A549 (cell line): Measurements from ENCODE around the gene MYO5C. TPM values are rescaled to one million over a fixed set of nuclear protein-coding genes. Genes with fewer than 3 reads are reported as not detected.

Source experiments
- ATAC-seq, 2 experiments: fragments of 200-7000 bp in 1 of 2; fragments of >200 bp in 1 of 2; cut with Nextera tagmentation in 1 of 2; cut with Tn5 transposase in 1 of 2; 3 replicates each; pipeline versions ENCODE4 v1.8.0 to v1.9.1; 2018 to 2020; ENCODE audit warnings: mild to moderate bottlenecking in 1 of 2, moderate library complexity in 1 of 2
- CTCF ChIA-PET: fragments of 300-600 bp; sonication (Branson Sonifier 250); formaldehyde crosslinking; extraction: SDS; loops from one replicate; lab custom pipeline; 2021; ENCODE audit warnings: antibody characterized with exemption, inconsistent platforms; lab: Yijun Ruan, JAX
- POLR2A ChIA-PET: fragments of 350-600 bp; formaldehyde crosslinking; extraction: SDS; loops from one replicate; lab custom pipeline; 2021; ENCODE audit warnings: antibody characterized with exemption, inconsistent platforms; lab: Yijun Ruan, JAX
- DNase-seq, 2 experiments: peaks; one replicate each; pipeline versions ENCODE4 v3.0.0 to v3.0.0-alpha.2; 2011 to 2016; ENCODE audit warnings: low read depth in 1 of 2, low spot score in 1 of 2
- FAIRE-seq: peaks from 2 replicates; lab custom pipeline; 2011; peaks lifted over from hg19 to GRCh38; lab: Jason Lieb, UNC
- H3K27ac ChIP-seq, 2 experiments: fragments of >200 bp; sonication (Bioruptor Twin); formaldehyde crosslinking; 3 replicates each; pipeline ENCODE4 v1.5.1; 2016 to 2017
- H3K4me1 ChIP-seq: fragments of >200 bp; sonication (Bioruptor Twin); formaldehyde crosslinking; 3 replicates; pipeline ENCODE4 v1.6.1; 2016
- H3K4me2 ChIP-seq: fragments of >200 bp; sonication (Bioruptor Twin); formaldehyde crosslinking; 3 replicates; pipeline ENCODE4 v1.6.1; 2016
- H3K4me3 ChIP-seq: fragments of >200 bp; sonication (Bioruptor Twin); formaldehyde crosslinking; 3 replicates; pipeline ENCODE4 v1.5.1; 2016
- H3K9me3 ChIP-seq: fragments of >200 bp; sonication (Bioruptor Twin); formaldehyde crosslinking; 3 replicates; pipeline ENCODE4 v1.6.1; 2016
- ATOH8 ChIP-seq: fragments of 250-450 bp; sonication (Bioruptor Pico); IDR thresholded peaks from 2 replicates; pipeline ENCODE4 v1.5.0; 2020; ENCODE audit warnings: low read depth, mild to moderate bottlenecking, moderate library complexity
- CBX2 ChIP-seq: fragments of 200-600 bp; sonication (generic); IDR thresholded peaks from 2 replicates; pipeline ENCODE4 v1.6.1; 2016; ENCODE audit warnings: low read depth, mild to moderate bottlenecking, borderline replicate concordance
- CBX8 ChIP-seq: fragments of 200-600 bp; sonication (generic); IDR thresholded peaks from 2 replicates; pipeline ENCODE4 v1.6.1; 2016
- CHD2 ChIP-seq: fragments of 150-350 bp; IDR thresholded peaks from 2 replicates; pipeline ENCODE4 v1.6.1; 2014; ENCODE audit warnings: low read length; ENCODE audit not compliant: partially characterized antibody
- CHD4 ChIP-seq: fragments of 200-600 bp; sonication (generic); IDR thresholded peaks from 2 replicates; pipeline ENCODE4 v1.6.1; 2016; ENCODE audit warnings: antibody characterized with exemption, mild to moderate bottlenecking, borderline replicate concordance
- CTCF ChIP-seq: fragments of >200 bp; sonication (Bioruptor Twin); formaldehyde crosslinking; IDR thresholded peaks from 3 replicates; pipeline ENCODE4 v1.5.1; 2016
- EHMT2 ChIP-seq: fragments of 200-600 bp; sonication (generic); IDR thresholded peaks from 2 replicates; pipeline ENCODE4 v1.6.1; 2016; ENCODE audit warnings: antibody characterized with exemption, low read depth, mild to moderate bottlenecking, moderate library complexity
- EP300 ChIP-seq, 2 experiments: fragments of >200 bp; sonication (Bioruptor Twin); formaldehyde crosslinking; IDR thresholded peaks; 2 replicates in 1 of 2; 3 replicates in 1 of 2; pipeline ENCODE4 v1.6.1; 2016 to 2017
- FOSB ChIP-seq: fragments of 250-450 bp; sonication (Bioruptor Pico); IDR thresholded peaks from 2 replicates; pipeline ENCODE4 v1.5.0; 2020; ENCODE audit warnings: mild to moderate bottlenecking, moderate library complexity
- FOSL2 ChIP-seq, 2 experiments: fragments of 450-650 bp in 1 of 2; fragments of >200 bp in 1 of 2; sonication (Bioruptor Twin) in 1 of 2; formaldehyde crosslinking; IDR thresholded peaks; 2 replicates each; pipeline versions ENCODE4 v1.5.0 to v1.6.1; 2016 to 2020; ENCODE audit warnings: mild to moderate bottlenecking in 1 of 2, moderate library complexity in 1 of 2
- GATA3 ChIP-seq: IDR thresholded peaks from 2 replicates; pipeline ENCODE4 v1.6.1; 2012; ENCODE audit warnings: borderline replicate concordance
- HDAC2 ChIP-seq: fragments of 200-600 bp; sonication (generic); IDR thresholded peaks from 2 replicates; pipeline ENCODE4 v1.6.1; 2016
- HES2 ChIP-seq: fragments of >200 bp; sonication (Bioruptor Twin); formaldehyde crosslinking; IDR thresholded peaks from 2 replicates; pipeline ENCODE4 v1.6.1; 2016
- HEYL ChIP-seq: fragments of 250-450 bp; sonication (Bioruptor Pico); IDR thresholded peaks from 2 replicates; pipeline ENCODE4 v1.8.0; 2021; ENCODE audit warnings: mild to moderate bottlenecking, moderate library complexity
- HMGXB4 ChIP-seq: fragments of 250-450 bp; sonication (Bioruptor Pico); IDR thresholded peaks from 2 replicates; pipeline ENCODE4 v1.5.0; 2021; ENCODE audit warnings: mild to moderate bottlenecking, moderate library complexity, borderline replicate concordance
- HOXB13 ChIP-seq: fragments of 250-450 bp; sonication (Bioruptor Pico); IDR thresholded peaks from 2 replicates; pipeline ENCODE4 v1.5.0; 2020; ENCODE audit warnings: low read depth, mild to moderate bottlenecking, moderate library complexity
- JUN ChIP-seq, 2 experiments: fragments of >200 bp; sonication (Bioruptor Twin); formaldehyde crosslinking; IDR thresholded peaks; 2 replicates in 1 of 2; 3 replicates in 1 of 2; pipeline ENCODE4 v1.6.1; 2016 to 2017
- JUNB ChIP-seq: fragments of >200 bp; sonication (Bioruptor Twin); formaldehyde crosslinking; IDR thresholded peaks from 2 replicates; pipeline ENCODE4 v1.6.1; 2016
- KDM5A ChIP-seq: fragments of 200-600 bp; sonication (generic); IDR thresholded peaks from 2 replicates; pipeline ENCODE4 v1.6.1; 2016; ENCODE audit warnings: antibody characterized with exemption, mild to moderate bottlenecking
- MAFK ChIP-seq: fragments of 450-650 bp; IDR thresholded peaks from 2 replicates; pipeline ENCODE4 v1.6.1; 2014; ENCODE audit not compliant: partially characterized antibody
- MYC ChIP-seq: IDR thresholded peaks from 2 replicates; pipeline ENCODE4 v1.6.1; 2012; ENCODE audit warnings: mild to moderate bottlenecking, inconsistent platforms, low read length, improper control_type of control experiment, borderline replicate concordance
- PHF8 ChIP-seq: fragments of 200-600 bp; sonication (generic); IDR thresholded peaks from 2 replicates; pipeline ENCODE4 v1.6.1; 2016; ENCODE audit warnings: low read depth, mild to moderate bottlenecking, antibody characterized with exemption, moderate library complexity, borderline replicate concordance
- RARB ChIP-seq: fragments of 250-450 bp; sonication (Bioruptor Pico); IDR thresholded peaks from 2 replicates; pipeline ENCODE4 v1.8.0; 2021; ENCODE audit warnings: mild to moderate bottlenecking, moderate library complexity
- REST ChIP-seq: fragments of 200-600 bp; sonication (generic); IDR thresholded peaks from 2 replicates; pipeline ENCODE4 v1.6.1; 2016; ENCODE audit warnings: antibody characterized with exemption, mild to moderate bottlenecking, moderate library complexity
- SMC3 ChIP-seq: fragments of >200 bp; sonication (Bioruptor Twin); formaldehyde crosslinking; IDR thresholded peaks from 3 replicates; pipeline ENCODE4 v1.6.1; 2018; ENCODE audit warnings: inconsistent platforms
- ZNF302 ChIP-seq: fragments of 250-450 bp; sonication (Bioruptor Pico); IDR thresholded peaks from 2 replicates; pipeline ENCODE4 v1.9.0; 2021; ENCODE audit warnings: inconsistent platforms, mild to moderate bottlenecking, moderate library complexity
- ZSCAN20 ChIP-seq: fragments of 250-450 bp; sonication (Bioruptor Pico); IDR thresholded peaks from 2 replicates; pipeline ENCODE4 v1.8.0; 2022; ENCODE audit warnings: mild to moderate bottlenecking, moderate library complexity
- WGBS: methylation state at CpG from one replicate; pipeline ENCODE4 v1.1.6; 2017; ENCODE audit errors: missing lambda C conversion rate; 5-methylcytosine and 5-hydroxymethylcytosine counted together
- polyA plus RNA-seq, 4 experiments: library from polyadenylated mRNA; depleted of rRNA in 3 of 4; stranded (reverse); fragments of >200 nt; fragmentation: RNase III in 1 of 4; extraction: RNeasy Plus Mini Kit Qiagen cat#74134 plus additional on column Dnase treatment in 1 of 4; gene quantifications; 2 replicates in 3 of 4; 3 replicates in 1 of 4; pipeline ENCODE4 v1.2.3, GENCODE V29; 2011 to 2017

The MYO5C gene
- polyA plus RNA-seq, 2 of the 4 experiments (the other 2 are of a cell fraction), result 6.2 to 27.6 TPM

GRCh38 chr15:52331490-52332240, 36.1 kb upstream of the MYO5C start (continued):
- TF ChIP-seq CBX2 (no peak), GATA3 (0 out of 2 replicates have a peak, but pooled peaks have one; percentile 20), RARB (CRISPR knock-in tag) (no peak), CHD2 (no peak), KDM5A (no peak), FOSL2 (IDR thresholded peaks at IDR 0.05) (no peak), FOSL2 (CRISPR knock-in tag; IDR thresholded peaks at IDR 0.05) (no peak), CHD4 (no peak), JUN (IDR thresholded peaks at IDR 0.05) (no peak), FOSB (CRISPR knock-in tag) (no peak), HDAC2 (no peak), EHMT2 (no peak)

- CTCF ChIA-PET, result interaction anchor here (0.6 to 0.7 kb wide), 2 partner anchors 17 to 385 kb away, joined by 3 read pairs; no protein-coding TSS in a partner anchor
- WGBS, result 96% methylated on average over 1 of the region's 1 CpG
Measured at GRCh38 chr15:52329987-52330386, 34.4 kb upstream of the MYO5C start.

More at GRCh38 chr15:52329987-52330386, 34.4 kb upstream of the MYO5C start:
- no peak for ATAC-seq
- TF ChIP-seq HES2, result no peak
- no peak for TF ChIP-seq CTCF
- TF ChIP-seq CBX8, result no peak
- no peak for TF ChIP-seq JUNB
- no peak for TF ChIP-seq MAFK
- TF ChIP-seq EP300 (IDR thresholded peaks at IDR 0.05), result no peak
- no peak for TF ChIP-seq ATOH8 (CRISPR knock-in tag)
- TF ChIP-seq SMC3, result no peak
- no peak for TF ChIP-seq ZNF302 (CRISPR knock-in tag)
- TF ChIP-seq HDAC2, result no peak
- no peak for TF ChIP-seq CHD2
- no peak for TF ChIP-seq HMGXB4 (CRISPR knock-in tag)
- no peak for TF ChIP-seq HEYL
- TF ChIP-seq MYC, result no peak
- TF ChIP-seq REST, result no peak
- no peak for TF ChIP-seq ZSCAN20 (CRISPR knock-in tag)
- TF ChIP-seq KDM5A, result no peak
- no peak for TF ChIP-seq PHF8
- TF ChIP-seq HOXB13 (CRISPR knock-in tag), result no peak
- no peak overlapping the region for H3K27ac ChIP-seq
- POLR2A ChIA-PET, result interaction anchor here (0.7 kb wide), 1 partner anchor 105 kb away, joined by 4 read pairs; no protein-coding TSS in a partner anchor
- DNase-seq, result no peak
- H3K9me3 ChIP-seq, result no peaks in the 10 kb centered on the region
- no peak for FAIRE-seq
- H3K4me1 ChIP-seq, result peaks cover 29% of the 10 kb centered on the region
- H3K4me3 ChIP-seq, result no peak overlapping the region
- H3K4me2 ChIP-seq, result no peak overlapping the region
